Endothelial cell (in vitro differentiated cells): ENCODE results near the gene MMP24. TPM values are rescaled to one million over a fixed set of nuclear protein-coding genes. Genes with fewer than 3 reads are reported as not detected.

ENCODE experiments used
- DNase-seq: peaks from one replicate; pipeline ENCODE4 v3.0.0; 2021; ENCODE audit warnings: low spot score
- H3K27ac Mint-ChIP-seq: one replicate; pipeline ENCODE4 v1.8.0; 2021; ENCODE audit warnings: mixed read lengths, inconsistent platforms; ENCODE audit not compliant: unreplicated experiment
- H3K27me3 Mint-ChIP-seq: one replicate; pipeline ENCODE4 v1.8.0; 2021; ENCODE audit warnings: mild to moderate bottlenecking, moderate library complexity, mixed read lengths, inconsistent platforms; ENCODE audit not compliant: unreplicated experiment
- H3K36me3 Mint-ChIP-seq: one replicate; pipeline ENCODE4 v1.8.0; 2021; ENCODE audit warnings: mild to moderate bottlenecking, low read depth, mixed read lengths, inconsistent platforms; ENCODE audit not compliant: unreplicated experiment
- H3K4me1 Mint-ChIP-seq: one replicate; pipeline ENCODE4 v1.8.0; 2021; ENCODE audit warnings: mild to moderate bottlenecking, mixed read lengths, inconsistent platforms; ENCODE audit not compliant: unreplicated experiment
- H3K4me3 Mint-ChIP-seq: one replicate; pipeline ENCODE4 v1.8.0; 2021; ENCODE audit warnings: mild to moderate bottlenecking, mixed read lengths, inconsistent platforms; ENCODE audit not compliant: unreplicated experiment
- H3K9me3 Mint-ChIP-seq: one replicate; pipeline ENCODE4 v1.8.0; 2021; ENCODE audit warnings: mixed read lengths, inconsistent platforms; ENCODE audit not compliant: unreplicated experiment
- CTCF ChIP-seq: fragments of 200-600 bp; sonication (generic); IDR thresholded peaks from one replicate; pipeline ENCODE4 v1.5.0; 2021; ENCODE audit warnings: antibody characterized with exemption; ENCODE audit not compliant: unreplicated experiment
- total RNA-seq: library from RNA; stranded (reverse); fragmentation: NEBNext Ultra II Directional; extraction: Animal tissue kit (Norgen Biotek cat#: 25700); gene quantifications from one replicate; pipeline ENCODE4 v1.2.1, GENCODE V29; 2021; ENCODE audit not compliant: unreplicated experiment

The MMP24 gene
- total RNA-seq, 1 donor from 2014 or later: 9.1 TPM

- H3K36me3 Mint-ChIP-seq: peaks cover 35% of the 10 kb centered on the region
- peaks cover 21% of the 10 kb centered on the region for H3K4me1 Mint-ChIP-seq
- H3K27me3 Mint-ChIP-seq: peaks cover 41% of the 10 kb centered on the region
- no peak for TF ChIP-seq CTCF
- DNase-seq: no peak
- H3K27ac Mint-ChIP-seq: no peak overlapping the region
- no peak overlapping the region for H3K4me3 Mint-ChIP-seq
- no peaks in the 10 kb centered on the region for H3K9me3 Mint-ChIP-seq
Observed at GRCh38 chr20:35281506-35282101, 55.1 kb downstream of the MMP24 start.

DNA sequence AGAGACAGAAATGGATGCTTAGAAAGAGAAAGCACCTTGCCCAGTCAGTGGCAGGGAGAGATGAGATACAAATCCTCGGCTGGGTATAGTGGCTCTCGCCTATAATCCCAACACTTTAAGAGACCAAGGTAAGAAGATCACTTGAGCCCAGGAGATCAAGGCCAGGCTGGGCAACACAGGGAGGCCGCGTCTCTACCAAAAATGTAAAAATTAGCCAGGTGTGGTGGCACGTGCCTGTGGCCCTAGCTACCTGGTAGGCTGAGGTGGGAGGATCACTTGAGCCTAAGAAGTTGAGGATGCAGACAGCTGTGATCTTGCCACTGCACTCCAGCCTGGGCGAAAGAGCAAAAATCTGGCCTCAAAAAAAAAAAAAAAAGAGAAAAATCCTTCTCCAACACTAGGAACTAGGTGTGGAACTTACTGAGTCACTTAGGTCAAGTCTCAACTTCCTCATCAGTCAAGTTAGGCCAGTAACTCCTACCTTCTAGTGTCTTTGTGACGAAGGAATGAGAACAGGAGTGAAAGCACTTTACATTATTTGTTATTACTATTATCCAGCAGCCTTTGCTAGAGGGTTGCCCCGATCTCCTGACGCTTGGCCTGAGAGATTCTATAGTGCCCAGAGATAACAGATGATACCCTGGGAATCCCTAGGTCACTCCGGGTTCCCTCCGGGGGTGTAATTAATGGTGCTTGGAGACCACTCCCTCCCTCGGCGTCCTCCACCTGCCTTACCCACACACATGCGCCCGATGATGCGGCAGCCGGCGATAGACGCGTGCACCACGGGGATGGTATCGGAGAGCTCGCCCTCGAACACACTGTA, 57.2 kb downstream of the MMP24 start:
- H3K36me3 Mint-ChIP-seq: peaks cover 26% of the 10 kb centered on the region
- no peaks in the 10 kb centered on the region for H3K9me3 Mint-ChIP-seq
- DNase-seq: no peak
- H3K4me3 Mint-ChIP-seq: peak overlapping the region; percentile 97
- TF ChIP-seq CTCF: no peak
- H3K27ac Mint-ChIP-seq: peak overlapping the region; percentile 84
- H3K27me3 Mint-ChIP-seq: peaks cover 33% of the 10 kb centered on the region
- H3K4me1 Mint-ChIP-seq: peaks cover 15% of the 10 kb centered on the region

DNA sequence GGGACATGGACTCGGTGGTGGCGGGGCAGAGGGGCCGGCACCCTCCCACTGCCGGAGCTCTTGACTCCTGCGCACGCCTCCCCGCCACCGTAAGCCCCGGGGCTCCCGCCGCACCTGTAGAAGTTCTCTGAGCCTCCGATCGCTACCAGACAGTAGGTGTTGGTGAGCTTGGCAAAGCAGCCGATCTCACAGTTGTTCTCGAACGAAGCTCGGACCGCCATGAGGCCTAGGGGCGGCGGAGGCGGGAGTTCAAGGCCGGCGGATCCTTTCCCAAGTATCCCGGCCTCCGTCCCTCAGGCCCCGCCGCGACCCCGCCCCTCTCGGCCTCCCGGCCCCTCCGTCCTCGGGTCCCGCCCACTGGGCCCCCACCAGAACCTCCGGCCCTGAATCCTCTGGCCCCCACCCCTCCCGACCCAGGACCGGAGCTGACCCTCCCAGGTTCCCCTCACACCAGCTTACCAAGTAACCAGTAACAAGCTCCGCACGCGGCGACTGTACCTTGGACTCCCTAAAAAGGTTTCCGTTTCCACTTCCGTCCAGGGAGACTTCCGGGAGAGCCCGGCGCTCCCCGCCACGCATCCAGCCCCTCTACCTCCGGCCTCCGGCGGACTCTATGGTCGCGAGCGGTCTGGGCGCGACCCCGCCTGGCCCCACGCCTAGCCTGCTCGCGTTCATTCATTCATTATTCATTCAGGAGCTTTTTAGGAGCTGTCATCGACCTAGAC, 57.9 kb downstream of the MMP24 start, which contains the start of gene EIF6:
Gene EIF6, minus strand, starts transcription at position 506 of the 725 bp plus-strand sequence. Its CDS starts 285 bp downstream, at position 221.
- peak within 1 kb of the TSS; percentile 84 for H3K27ac Mint-ChIP-seq
- H3K4me1 Mint-ChIP-seq: peaks cover 15% of the 10 kb centered on the region
- peak; percentile 79 for DNase-seq
- no peak for TF ChIP-seq CTCF
- peaks cover 19% of the 10 kb centered on the region for H3K36me3 Mint-ChIP-seq
- H3K9me3 Mint-ChIP-seq: no peaks in the 10 kb centered on the region
- H3K4me3 Mint-ChIP-seq: peak within 1 kb of the TSS; percentile 97
- H3K27me3 Mint-ChIP-seq: peaks cover 32% of the 10 kb centered on the region

- H3K36me3 Mint-ChIP-seq: peaks cover 11% of the 10 kb centered on the region
- H3K4me3 Mint-ChIP-seq: peak overlapping the region; percentile 97
- peaks cover 15% of the 10 kb centered on the region for H3K4me1 Mint-ChIP-seq
- no peak for TF ChIP-seq CTCF
- H3K27me3 Mint-ChIP-seq: peaks cover 25% of the 10 kb centered on the region
- H3K9me3 Mint-ChIP-seq: no peaks in the 10 kb centered on the region
- no peak for DNase-seq
- H3K27ac Mint-ChIP-seq: peak overlapping the region; percentile 75
Observed at GRCh38 chr20:35284992-35285805, 58.7 kb downstream of the MMP24 start.
